Stimulated activated CD8-positive, alpha-beta memory T cell treated with anti-CD3 and anti-CD28 coated beads, Interleukin-15, amount 100 ng/mL, for 4 hours (primary cell): ENCODE results near the gene FBXW9.
"Not testable (repeated sequence)": the region's sequence is repeated elsewhere in the genome, so short reads cannot be mapped to it uniquely, and the experiment has no call there.

Experiments used
- DNase-seq, 2 donors: peaks; one replicate each; pipeline ENCODE4 v3.0.0-alpha.2; 2020; ENCODE audit warnings: low read depth in 2 of 2

Gene FBXW9

DNA sequence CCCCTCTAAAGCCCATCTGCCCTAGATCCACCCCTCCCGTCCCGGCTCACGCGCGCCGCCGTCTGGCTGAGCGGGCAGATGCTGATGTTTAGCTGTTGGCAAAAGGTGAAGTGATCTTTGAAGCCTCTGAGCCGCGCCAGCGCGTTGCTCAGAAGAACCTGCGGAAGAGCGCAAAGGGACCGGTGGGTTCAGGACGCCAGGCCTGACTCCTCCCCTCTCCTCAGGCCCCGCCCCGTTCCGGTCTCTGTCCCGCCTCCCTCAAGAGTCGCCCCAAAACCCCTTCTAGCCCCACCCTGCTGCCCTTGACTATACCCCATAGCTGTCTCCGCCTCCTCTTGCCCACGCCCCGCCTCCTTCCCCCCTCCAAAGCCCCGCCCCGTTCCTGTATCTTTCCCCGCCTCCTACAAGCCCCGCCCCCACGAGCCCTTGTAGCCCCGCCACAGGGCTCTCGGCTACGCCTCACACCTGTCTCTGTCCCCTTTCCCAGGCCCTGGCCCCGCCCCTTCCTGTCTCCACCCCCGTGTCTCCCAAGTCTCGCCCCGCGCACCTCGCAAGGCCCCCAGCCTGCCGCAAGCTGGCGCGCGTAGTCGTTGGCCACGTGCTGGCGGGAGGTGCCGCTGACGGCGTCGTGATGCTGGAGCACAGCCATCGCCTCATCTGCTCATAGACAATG, 39.4 kb downstream of the FBXW9 start:
- DNase-seq: no peak

GRCh38 chr19:12655546-12655945, 40.9 kb downstream of the FBXW9 start:
- no peak for DNase-seq

DNA sequence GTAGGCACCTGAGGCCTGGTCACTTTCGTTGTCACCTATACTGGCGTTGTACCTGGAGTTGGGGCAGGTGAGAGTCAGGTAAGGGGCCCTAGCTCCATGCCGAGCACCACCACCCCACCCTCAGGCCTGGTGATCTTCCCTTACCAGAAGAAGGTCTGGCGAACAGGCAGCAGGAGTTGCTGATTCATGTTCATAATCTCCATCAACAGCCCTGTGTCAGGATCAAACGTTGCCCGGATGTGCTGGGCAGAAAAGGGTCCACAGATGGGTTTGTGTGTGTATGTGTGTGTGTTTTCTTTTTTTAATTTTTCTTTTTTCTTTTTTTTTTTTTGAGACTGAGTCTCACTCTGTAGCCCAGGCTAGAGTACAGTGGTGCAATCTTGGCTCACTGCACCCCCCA, 44.2 kb downstream of the FBXW9 start:
- no peak for DNase-seq

- no peak for DNase-seq
These were observed 46.5 kb downstream of the FBXW9 start for GRCh38 chr19:12649941-12650340.

GRCh38 chr19:12648088-12648487, 48.3 kb downstream of the FBXW9 start:
- DNase-seq: no peak

DNA sequence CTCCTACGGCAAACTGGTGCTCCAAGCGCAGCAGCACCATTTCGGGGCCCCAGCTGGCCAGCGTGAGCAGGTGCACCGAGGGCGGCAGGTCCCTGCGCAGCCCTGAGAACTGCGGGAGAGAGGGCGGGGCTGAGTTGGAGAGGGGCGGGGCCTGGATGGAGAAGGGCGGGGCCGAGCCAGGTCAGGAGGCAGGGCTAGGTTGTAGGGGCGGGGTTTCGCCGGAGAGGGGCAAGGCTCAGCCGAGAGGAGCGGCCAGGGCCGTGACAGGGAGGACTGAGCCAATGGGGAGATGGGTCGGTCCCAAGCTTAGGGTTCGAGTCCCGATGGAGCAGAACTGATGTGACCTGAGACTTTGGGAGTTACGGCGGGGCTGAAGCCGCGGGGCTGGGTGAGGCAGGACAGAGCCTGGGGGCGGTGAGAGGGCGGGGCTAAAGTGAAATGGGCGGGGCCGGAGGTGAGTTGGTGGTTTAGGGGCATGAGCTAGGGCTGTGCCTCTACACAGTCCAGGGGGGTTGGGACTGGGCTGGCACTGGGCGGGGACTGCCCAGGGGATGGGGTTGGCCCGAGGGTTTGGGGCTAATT, 48.9 kb downstream of the FBXW9 start:
- DNase-seq: no peak

GRCh38 chr19:12647047-12647446, 49.4 kb downstream of the FBXW9 start:
- DNase-seq: no peak

- DNase-seq: no peak
These were observed 49.9 kb downstream of the FBXW9 start for GRCh38 chr19:12646551-12646950.

GRCh38 chr19:12643716-12644115, 52.7 kb downstream of the FBXW9 start:
- DNase-seq: not testable (repeated sequence)

DNA sequence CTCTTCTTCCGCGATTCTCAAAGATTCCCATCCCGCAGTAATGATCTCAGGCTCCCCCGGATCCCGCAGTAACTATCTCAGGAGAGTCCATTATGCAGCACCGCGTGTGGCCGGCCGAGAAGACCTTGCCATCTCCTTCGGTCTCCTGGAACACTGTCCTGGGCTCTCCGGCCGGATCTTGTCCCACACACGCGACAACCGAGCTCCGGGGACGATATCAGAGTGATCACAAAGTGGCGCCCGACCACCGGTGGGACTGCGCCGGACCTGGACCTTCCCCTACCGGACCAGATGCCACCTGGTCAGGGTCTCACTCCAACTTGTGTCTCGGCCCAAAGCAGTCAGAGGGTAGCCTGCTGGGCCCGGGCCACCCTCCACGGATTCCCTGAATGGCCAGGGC, 53.9 kb downstream of the FBXW9 start:
- no peak for DNase-seq

GRCh38 chr19:12641456-12641855, 55.0 kb downstream of the FBXW9 start:
- no peak for DNase-seq

GRCh38 chr19:12639901-12640613, 56.4 kb downstream of the FBXW9 start:
- DNase-seq: peak; percentile 69 to 78
